Sigmoid colon (tissue), 3 donors: ENCODE measurements around the gene RDX.

Experiments used
- POLR2A ChIP-seq, 2 donors: fragments of 450-650 bp; IDR thresholded peaks; one replicate each; pipeline ENCODE4 v1.6.1; 2016; ENCODE audit warnings: antibody characterized with exemption in 2 of 2, mild to moderate bottlenecking in 2 of 2, moderate library complexity in 2 of 2
- TF ChIP-seq, protein P1 (sequence below), 4 experiments: fragments of 450-650 bp in 3 of 4; fragments of 200-600 bp in 1 of 4; IDR thresholded peaks; one replicate each; pipeline ENCODE4 v1.5.1; 2016 to 2019; ENCODE audit warnings: antibody characterized with exemption in 4 of 4, mild to moderate bottlenecking in 3 of 4, moderate library complexity in 2 of 4

DNA sequence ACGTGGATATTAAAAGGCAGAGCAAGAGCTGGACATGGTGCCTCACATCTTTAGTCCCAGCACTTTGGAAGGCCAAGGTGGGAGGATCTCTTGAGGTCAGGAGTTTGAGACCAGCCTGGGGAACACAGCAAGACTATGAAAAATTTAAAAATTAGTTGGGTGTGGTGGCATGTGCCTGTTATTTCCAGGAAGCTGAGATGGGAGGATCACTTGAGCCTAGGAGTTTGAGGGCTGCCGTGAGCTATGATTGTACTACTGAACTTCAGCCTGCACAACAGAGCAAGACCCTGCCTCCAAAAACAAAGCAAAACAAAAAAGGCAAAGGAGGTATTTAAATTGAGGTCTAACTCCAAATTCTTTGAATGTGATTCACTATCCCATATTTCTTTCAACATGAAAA lies 23.5 kb downstream of the RDX start:
- no peak for TF ChIP-seq POLR2A (IDR thresholded peaks at IDR 0.05)
- TF ChIP-seq, protein P1, sequence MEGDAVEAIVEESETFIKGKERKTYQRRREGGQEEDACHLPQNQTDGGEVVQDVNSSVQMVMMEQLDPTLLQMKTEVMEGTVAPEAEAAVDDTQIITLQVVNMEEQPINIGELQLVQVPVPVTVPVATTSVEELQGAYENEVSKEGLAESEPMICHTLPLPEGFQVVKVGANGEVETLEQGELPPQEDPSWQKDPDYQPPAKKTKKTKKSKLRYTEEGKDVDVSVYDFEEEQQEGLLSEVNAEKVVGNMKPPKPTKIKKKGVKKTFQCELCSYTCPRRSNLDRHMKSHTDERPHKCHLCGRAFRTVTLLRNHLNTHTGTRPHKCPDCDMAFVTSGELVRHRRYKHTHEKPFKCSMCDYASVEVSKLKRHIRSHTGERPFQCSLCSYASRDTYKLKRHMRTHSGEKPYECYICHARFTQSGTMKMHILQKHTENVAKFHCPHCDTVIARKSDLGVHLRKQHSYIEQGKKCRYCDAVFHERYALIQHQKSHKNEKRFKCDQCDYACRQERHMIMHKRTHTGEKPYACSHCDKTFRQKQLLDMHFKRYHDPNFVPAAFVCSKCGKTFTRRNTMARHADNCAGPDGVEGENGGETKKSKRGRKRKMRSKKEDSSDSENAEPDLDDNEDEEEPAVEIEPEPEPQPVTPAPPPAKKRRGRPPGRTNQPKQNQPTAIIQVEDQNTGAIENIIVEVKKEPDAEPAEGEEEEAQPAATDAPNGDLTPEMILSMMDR (IDR thresholded peaks at IDR 0.05), result no peak
